OCI-LY7 (cell line): Measurements from ENCODE around the gene SH2D6. TPM values are rescaled to one million over a fixed set of nuclear protein-coding genes. Genes with fewer than 3 reads are reported as not detected.
A peak's percentile ranks its signal among the peaks of the same experiment; 100 is the strongest.

ENCODE experiments used
- BruUV-seq: library from RNA; stranded (reverse); fragments of 400-500 nt; replicated peaks from 2 replicates; lab custom pipeline; 2021; lab: Mats Ljungman, UMichigan
- CTCF ChIA-PET: fragments of 300-600 bp; sonication (Branson Sonifier 250); formaldehyde crosslinking; loops from one replicate; lab custom pipeline; 2022; ENCODE audit warnings: antibody characterized with exemption; ENCODE audit not compliant: unreplicated experiment; lab: Charles Lee
- POLR2A ChIA-PET: fragments of 300-600 bp; sonication (Branson Sonifier 250); formaldehyde crosslinking; loops from one replicate; lab custom pipeline; 2022; ENCODE audit warnings: antibody characterized with exemption; lab: Charles Lee
- DNase-seq: peaks from one replicate; pipeline ENCODE4 v3.0.0-alpha.2; 2015; ENCODE audit warnings: low spot score
- H2AFZ ChIP-seq: fragments of 200-600 bp; sonication (generic), shearing (Covaris generic); 2 replicates; pipeline ENCODE4 v1.6.1; 2014; ENCODE audit warnings: mild to moderate bottlenecking, antibody characterized with exemption, low read length, moderate library complexity
- H3K27ac ChIP-seq: fragments of 200-600 bp; sonication (generic); 2 replicates; pipeline ENCODE4 v1.5.1; 2014; ENCODE audit warnings: mixed run types, low read depth, mild to moderate bottlenecking, moderate library complexity, low read length, inconsistent platforms; ENCODE audit not compliant: poor library complexity, severe bottlenecking
- H3K36me3 ChIP-seq: fragments of 200-600 bp; sonication (generic); 2 replicates; pipeline ENCODE4 v1.6.1; 2014; ENCODE audit warnings: mild to moderate bottlenecking, antibody characterized with exemption, low read length, moderate library complexity, mixed read lengths; ENCODE audit not compliant: insufficient read depth
- H3K4me1 ChIP-seq: fragments of 200-600 bp; sonication (generic); 2 replicates; pipeline ENCODE4 v1.5.1; 2014; ENCODE audit warnings: mild to moderate bottlenecking, low read length; ENCODE audit not compliant: insufficient read depth, poor library complexity, severe bottlenecking
- H3K4me2 ChIP-seq: fragments of 200-600 bp; sonication (generic); 2 replicates; pipeline ENCODE4 v1.6.1; 2014; ENCODE audit warnings: mild to moderate bottlenecking, low read length
- H3K4me3 ChIP-seq: fragments of 200-600 bp; sonication (generic); 2 replicates; pipeline ENCODE4 v1.5.1; 2014; ENCODE audit warnings: mild to moderate bottlenecking, low read depth, low read length; ENCODE audit not compliant: poor library complexity, severe bottlenecking
- H3K79me2 ChIP-seq: fragments of 200-600 bp; sonication (generic); 2 replicates; pipeline ENCODE4 v1.6.1; 2016; ENCODE audit warnings: low read depth, mild to moderate bottlenecking, low read length, moderate library complexity, mixed read lengths; ENCODE audit not compliant: insufficient read depth
- H3K9me2 ChIP-seq: fragments of 200-600 bp; sonication (generic); 2 replicates; pipeline ENCODE4 v1.6.1; 2016; ENCODE audit warnings: mild to moderate bottlenecking, low read length, mixed read lengths; ENCODE audit not compliant: insufficient read depth
- H3K9me3 ChIP-seq: fragments of 200-600 bp; sonication (generic); 2 replicates; pipeline ENCODE4 v1.6.1; 2014; ENCODE audit warnings: mild to moderate bottlenecking, mixed run types, low read length, mixed read lengths
- H4K20me1 ChIP-seq: fragments of 200-600 bp; sonication (generic); 2 replicates; pipeline ENCODE4 v1.6.1; 2014; ENCODE audit warnings: mild to moderate bottlenecking, antibody characterized with exemption, low read length, moderate library complexity, mixed read lengths; ENCODE audit not compliant: insufficient read depth
- CTCF ChIP-seq: fragments of 200-600 bp; sonication (generic); conservative IDR thresholded peaks from 2 replicates; pipeline ENCODE4 v1.5.1; 2014; ENCODE audit warnings: mild to moderate bottlenecking, antibody characterized with exemption, low read length, moderate library complexity, mixed read lengths
- EZH2phosphoT487 ChIP-seq: fragments of 200-600 bp; sonication (generic); IDR thresholded peaks from 2 replicates; pipeline ENCODE4 v1.6.1; 2018; ENCODE audit warnings: low read depth, borderline replicate concordance, mild to moderate bottlenecking, mixed run types, antibody characterized with exemption, low read length, moderate library complexity, mixed read lengths
- intact Hi-C: fragments of 100-400 bp; cut with micrococcal nuclease; formaldehyde crosslinking; loops from one replicate; pipeline ENCODE4 v1.10.0; 2022; ENCODE audit not compliant: unreplicated experiment
- total RNA-seq, 2 experiments: library from RNA; depleted of rRNA in 1 of 2; stranded (reverse); fragments of >200 nt in 1 of 2; shearing (Covaris generic) in 1 of 2; gene quantifications; 2 replicates each; pipeline ENCODE4 v1.2.3, GENCODE V29; 2014 to 2022

Gene SH2D6
- total RNA-seq, 2 experiments from 2014 or later: 0.35 to 2.6 TPM

GRCh38 chr2:85435981-85436835 lies 17.7 kb downstream of the SH2D6 start:
- no peaks in the 10 kb centered on the region for H3K9me3 ChIP-seq
- no peaks in the 10 kb centered on the region for H3K9me2 ChIP-seq
- no peak overlapping the region for H3K4me2 ChIP-seq
- intact Hi-C loops: loop anchor here (5.0 kb wide), 1 partner anchor 101 kb away; the partner anchor contains the start of gene MAT2A
- H3K36me3 ChIP-seq: no peaks in the 10 kb centered on the region
- no peak for TF ChIP-seq EZH2phosphoT487
- TF ChIP-seq CTCF: peak; percentile 53
- ChIA-PET POLR2A (interaction anchor here (0.6 to 1.6 kb wide), 2 partner anchors 103 to 686 kb away, joined by 6 to 7 read pairs; partner anchors contain the start of gene MAT2A), CTCF (no interaction called here)
- no peak overlapping the region for H3K4me3 ChIP-seq
- no peaks in the 10 kb centered on the region for H3K79me2 ChIP-seq
- peaks cover 20% of the 10 kb centered on the region for H3K4me1 ChIP-seq
- no TSS peak for BruUV-seq
- no peak for DNase-seq
- H2AFZ ChIP-seq: no peak overlapping the region
- no peak overlapping the region for H3K27ac ChIP-seq
- no peaks in the 10 kb centered on the region for H4K20me1 ChIP-seq

- DNase-seq: no peak
- TF ChIP-seq CTCF: no peak
- TF ChIP-seq EZH2phosphoT487: no peak
- H3K27ac ChIP-seq: no peak overlapping the region
- BruUV-seq: no TSS peak
- no peaks in the 10 kb centered on the region for H4K20me1 ChIP-seq
- H3K9me3 ChIP-seq: no peaks in the 10 kb centered on the region
- no peaks in the 10 kb centered on the region for H3K79me2 ChIP-seq
- peak overlapping the region; percentile 59 for H2AFZ ChIP-seq
- CTCF ChIA-PET: interaction anchor here (0.6 kb wide), 6 partner anchors 74 to 318 kb away, joined by 3 to 6 read pairs (median 4); no protein-coding TSS in a partner anchor
- no peaks in the 10 kb centered on the region for H3K9me2 ChIP-seq
- peaks cover 17% of the 10 kb centered on the region for H3K4me1 ChIP-seq
- POLR2A ChIA-PET: interaction anchor here (0.6 to 2.0 kb wide), 11 partner anchors 8 to 687 kb away, joined by 3 to 9 read pairs (median 6); partner anchors contain the start of genes ELMOD3, MAT2A, RETSAT and SH2D6
- H3K4me2 ChIP-seq: peak overlapping the region; percentile 52
- peak overlapping the region; percentile 32 for H3K4me3 ChIP-seq
- intact Hi-C loops: loop anchor here (5.0 kb wide), 1 partner anchor 100 kb away; the partner anchor contains the start of gene MAT2A
- no peaks in the 10 kb centered on the region for H3K36me3 ChIP-seq
Measured at GRCh38 chr2:85436836-85437487, 18.4 kb downstream of the SH2D6 start.
